Caco-2 (cell line): ENCODE measurements around the gene HSPA14. TPM values are rescaled to one million over a fixed set of nuclear protein-coding genes. Genes with fewer than 3 reads are reported as not detected.
A peak's percentile ranks its signal among the peaks of the same experiment; 100 is the strongest.

Experiments
- BruUV-seq: library from RNA; stranded (reverse); fragments of 400-500 nt; replicated peaks from 2 replicates; lab custom pipeline; 2021; lab: Mats Ljungman, UMichigan
- CTCF ChIA-PET: fragments of 300-600 bp; sonication (Branson Sonifier 250); formaldehyde crosslinking; loops from one replicate; lab custom pipeline; 2022; ENCODE audit warnings: antibody characterized with exemption; lab: Charles Lee
- POLR2A ChIA-PET: fragments of 300-600 bp; sonication (Branson Sonifier 250); formaldehyde crosslinking; loops from one replicate; lab custom pipeline; 2022; ENCODE audit warnings: antibody characterized with exemption; lab: Charles Lee
- DNase-seq, 2 experiments: peaks; one replicate each; pipeline versions ENCODE4 v3.0.0 to v3.0.0-alpha.2; 2020 to 2022
- H3K27me3 ChIP-seq: replicated peaks from 2 replicates; pipeline ENCODE4 v1.6.0; 2011; ENCODE audit warnings: low read length; ENCODE audit not compliant: control insufficient read depth, insufficient read depth
- H3K36me3 ChIP-seq: 2 replicates; pipeline ENCODE4 v1.5.1; 2011; ENCODE audit warnings: low read length; ENCODE audit not compliant: control insufficient read depth, insufficient read depth
- H3K4me1 ChIP-seq: fragments of 250-450 bp; sonication (Bioruptor Pico); 2 replicates; pipeline ENCODE4 v1.5.1; 2020; ENCODE audit warnings: mild to moderate bottlenecking
- H3K4me3 ChIP-seq: 2 replicates; pipeline ENCODE4 v1.5.1; 2011; ENCODE audit warnings: low read depth, mild to moderate bottlenecking, control low read depth, low read length
- H3K9me3 ChIP-seq: fragments of 250-450 bp; sonication (Bioruptor Pico); 2 replicates; pipeline ENCODE4 v1.5.1; 2020; ENCODE audit warnings: mild to moderate bottlenecking, moderate library complexity
- H3K27ac Mint-ChIP-seq: one replicate; pipeline ENCODE4 v1.8.0; 2022; ENCODE audit warnings: mixed read lengths; ENCODE audit not compliant: unreplicated experiment
- H3K27me3 Mint-ChIP-seq: one replicate; pipeline ENCODE4 v1.8.0; 2022; ENCODE audit warnings: mixed read lengths; ENCODE audit not compliant: insufficient read depth, unreplicated experiment
- H3K36me3 Mint-ChIP-seq: one replicate; pipeline ENCODE4 v1.8.0; 2022; ENCODE audit warnings: mild to moderate bottlenecking, mixed read lengths; ENCODE audit not compliant: insufficient read depth, unreplicated experiment
- H3K4me1 Mint-ChIP-seq: one replicate; pipeline ENCODE4 v1.8.0; 2022; ENCODE audit warnings: low read depth, mixed read lengths; ENCODE audit not compliant: unreplicated experiment
- H3K4me3 Mint-ChIP-seq: one replicate; pipeline ENCODE4 v1.8.0; 2022; ENCODE audit warnings: mild to moderate bottlenecking, moderate library complexity, mixed read lengths; ENCODE audit not compliant: unreplicated experiment
- H3K9me3 Mint-ChIP-seq: one replicate; pipeline ENCODE4 v1.8.0; 2022; ENCODE audit warnings: mixed read lengths; ENCODE audit not compliant: unreplicated experiment
- intact Hi-C: fragments of 100-400 bp; cut with micrococcal nuclease; formaldehyde crosslinking; loops from one replicate; pipeline ENCODE4 v1.10.0; 2022; ENCODE audit not compliant: unreplicated experiment
- total RNA-seq: library from RNA; stranded (reverse); gene quantifications from 2 replicates; pipeline ENCODE4 v1.2.3, GENCODE V29; 2022
- TF ChIP-seq, protein P1 (sequence below), 2 experiments: fragments of 200-600 bp in 1 of 2; IDR thresholded peaks; 1 replicate in 1 of 2; 2 replicates in 1 of 2; pipeline versions ENCODE4 v1.5.1 to v1.8.0; 2011 to 2022; ENCODE audit warnings: antibody characterized with exemption in 1 of 2, control low read depth in 1 of 2, inconsistent platforms in 1 of 2, low read depth in 1 of 2, low read length in 1 of 2, mild to moderate bottlenecking in 1 of 2, moderate library complexity in 1 of 2; ENCODE audit not compliant: insufficient read depth in 1 of 2, severe bottlenecking in 1 of 2, unreplicated experiment in 1 of 2

HSPA14 gene
- total RNA-seq, 1 experiment from 2014 or later: 36.9 TPM

DNA sequence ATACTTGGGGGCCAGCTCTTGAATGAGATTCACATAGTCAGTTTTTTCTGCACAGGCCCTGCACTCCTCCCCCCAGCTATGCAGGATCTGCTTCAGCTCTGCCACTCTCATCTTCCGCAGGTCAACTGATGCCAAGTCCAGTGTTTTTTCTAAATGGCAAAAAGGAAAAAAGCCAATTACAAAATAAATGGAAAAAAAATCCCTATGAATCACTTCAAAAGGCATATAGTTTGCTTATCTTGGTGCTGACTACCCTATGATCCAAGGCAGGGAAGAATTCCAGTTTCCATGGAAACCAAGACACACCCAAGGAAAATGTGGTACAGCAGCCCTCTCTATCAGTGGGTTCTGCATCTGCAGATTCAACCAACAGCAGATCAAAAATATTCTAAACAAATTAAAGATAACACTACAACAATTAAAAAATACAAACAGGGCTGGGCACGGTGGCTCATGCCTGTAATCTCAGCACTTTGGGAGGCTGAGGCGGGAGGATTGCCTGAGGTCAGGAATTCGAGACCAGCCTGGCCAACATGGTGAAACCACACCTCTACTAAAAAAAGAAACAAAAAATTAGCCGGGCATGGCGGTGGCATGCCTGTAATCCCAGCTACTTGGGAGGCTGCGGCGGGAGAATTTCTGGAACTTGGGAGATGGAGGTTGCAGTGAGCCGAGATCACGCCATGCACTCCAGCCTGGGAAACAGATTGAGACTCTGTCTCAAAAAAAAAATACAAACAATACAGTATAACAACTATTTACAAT is 17.9 kb upstream of the HSPA14 start:
- no TSS peak for BruUV-seq
- no peaks in the 10 kb centered on the region for H3K36me3 ChIP-seq
- peak; percentile 56 to 69 for DNase-seq
- TF ChIP-seq, protein P1, sequence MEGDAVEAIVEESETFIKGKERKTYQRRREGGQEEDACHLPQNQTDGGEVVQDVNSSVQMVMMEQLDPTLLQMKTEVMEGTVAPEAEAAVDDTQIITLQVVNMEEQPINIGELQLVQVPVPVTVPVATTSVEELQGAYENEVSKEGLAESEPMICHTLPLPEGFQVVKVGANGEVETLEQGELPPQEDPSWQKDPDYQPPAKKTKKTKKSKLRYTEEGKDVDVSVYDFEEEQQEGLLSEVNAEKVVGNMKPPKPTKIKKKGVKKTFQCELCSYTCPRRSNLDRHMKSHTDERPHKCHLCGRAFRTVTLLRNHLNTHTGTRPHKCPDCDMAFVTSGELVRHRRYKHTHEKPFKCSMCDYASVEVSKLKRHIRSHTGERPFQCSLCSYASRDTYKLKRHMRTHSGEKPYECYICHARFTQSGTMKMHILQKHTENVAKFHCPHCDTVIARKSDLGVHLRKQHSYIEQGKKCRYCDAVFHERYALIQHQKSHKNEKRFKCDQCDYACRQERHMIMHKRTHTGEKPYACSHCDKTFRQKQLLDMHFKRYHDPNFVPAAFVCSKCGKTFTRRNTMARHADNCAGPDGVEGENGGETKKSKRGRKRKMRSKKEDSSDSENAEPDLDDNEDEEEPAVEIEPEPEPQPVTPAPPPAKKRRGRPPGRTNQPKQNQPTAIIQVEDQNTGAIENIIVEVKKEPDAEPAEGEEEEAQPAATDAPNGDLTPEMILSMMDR (IDR thresholded peaks at IDR 0.05; ENCODE audit: insufficient read depth in 1 of 2, low read depth in 1 of 2, low read length in 1 of 2, severe bottlenecking in 1 of 2, unreplicated experiment in 1 of 2): peak in 1 of 2 experiments; percentile 9
- Mint-ChIP-seq H3K9me3 (no peaks in the 10 kb centered on the region), H3K36me3 (peaks cover 7% of the 10 kb centered on the region), H3K27me3 (no peaks in the 10 kb centered on the region), H3K4me1 (peaks cover 30% of the 10 kb centered on the region), H3K27ac (peak overlapping the region; percentile 92), H3K4me3 (peak overlapping the region; percentile 37)
- no peak overlapping the region for H3K4me3 ChIP-seq
- ChIA-PET CTCF (interaction anchor here (0.9 to 1.0 kb wide), 2 partner anchors 18 to 120 kb away, joined by 3 to 5 read pairs; partner anchors contain the start of genes CDNF, HSPA14 and MSANTD7), POLR2A (interaction anchor here (0.6 kb wide), 1 partner anchor 216 kb away, joined by 3 read pairs; no protein-coding TSS in a partner anchor)
- peaks cover 4% of the 10 kb centered on the region; the same call in 1 of the 2 replicates for H3K9me3 ChIP-seq
- H3K27me3 ChIP-seq: no peaks in the 10 kb centered on the region
- peaks cover 32% of the 10 kb centered on the region for H3K4me1 ChIP-seq
- intact Hi-C loops: loop anchor here (2.0 to 5.0 kb wide), 5 partner anchors 37 to 218 kb away; no protein-coding TSS in a partner anchor

DNA sequence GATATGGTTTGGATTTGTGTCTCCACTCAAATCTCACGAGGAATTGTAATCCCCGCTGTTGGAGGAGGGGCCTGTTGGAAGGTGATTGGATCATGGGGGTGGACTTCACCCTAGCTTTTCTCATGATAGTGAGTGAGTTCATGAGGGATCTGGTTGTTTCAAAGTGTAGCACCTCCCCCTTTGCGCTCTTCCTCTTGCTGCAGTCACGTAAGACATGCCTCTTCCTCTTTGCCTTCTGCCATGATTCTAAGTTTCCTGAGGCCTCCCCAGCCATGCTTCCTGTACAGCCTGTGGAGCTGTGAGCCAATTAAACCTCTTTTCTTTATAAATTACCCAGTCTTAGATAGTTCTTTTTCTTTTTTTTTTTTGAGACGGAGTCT is 17.3 kb upstream of the HSPA14 start:
- H3K9me3 Mint-ChIP-seq: no peaks in the 10 kb centered on the region
- no peaks in the 10 kb centered on the region for H3K27me3 ChIP-seq
- peaks cover 30% of the 10 kb centered on the region for H3K4me1 Mint-ChIP-seq
- BruUV-seq: no TSS peak
- peaks cover 4% of the 10 kb centered on the region; the same call in 1 of the 2 replicates for H3K9me3 ChIP-seq
- H3K4me1 ChIP-seq: peaks cover 32% of the 10 kb centered on the region
- peaks cover under 1% of the 10 kb centered on the region for H3K27me3 Mint-ChIP-seq
- peak overlapping the region; percentile 92 for H3K27ac Mint-ChIP-seq
- CTCF ChIA-PET: no interaction called here
- H3K36me3 ChIP-seq: no peaks in the 10 kb centered on the region
- intact Hi-C loops: loop anchor here (2.0 to 5.0 kb wide), 5 partner anchors 38 to 218 kb away; no protein-coding TSS in a partner anchor
- no peak overlapping the region for H3K4me3 Mint-ChIP-seq
- POLR2A ChIA-PET: interaction anchor here (0.6 kb wide), 1 partner anchor 216 kb away, joined by 3 read pairs; no protein-coding TSS in a partner anchor
- H3K4me3 ChIP-seq: no peak overlapping the region
- DNase-seq: peak in 1 of 2 experiments; percentile 42
- TF ChIP-seq, protein P1 (IDR thresholded peaks at IDR 0.05; ENCODE audit: insufficient read depth in 1 of 2, low read depth in 1 of 2, low read length in 1 of 2, severe bottlenecking in 1 of 2, unreplicated experiment in 1 of 2): no peak
- H3K36me3 Mint-ChIP-seq: peaks cover 7% of the 10 kb centered on the region

DNA sequence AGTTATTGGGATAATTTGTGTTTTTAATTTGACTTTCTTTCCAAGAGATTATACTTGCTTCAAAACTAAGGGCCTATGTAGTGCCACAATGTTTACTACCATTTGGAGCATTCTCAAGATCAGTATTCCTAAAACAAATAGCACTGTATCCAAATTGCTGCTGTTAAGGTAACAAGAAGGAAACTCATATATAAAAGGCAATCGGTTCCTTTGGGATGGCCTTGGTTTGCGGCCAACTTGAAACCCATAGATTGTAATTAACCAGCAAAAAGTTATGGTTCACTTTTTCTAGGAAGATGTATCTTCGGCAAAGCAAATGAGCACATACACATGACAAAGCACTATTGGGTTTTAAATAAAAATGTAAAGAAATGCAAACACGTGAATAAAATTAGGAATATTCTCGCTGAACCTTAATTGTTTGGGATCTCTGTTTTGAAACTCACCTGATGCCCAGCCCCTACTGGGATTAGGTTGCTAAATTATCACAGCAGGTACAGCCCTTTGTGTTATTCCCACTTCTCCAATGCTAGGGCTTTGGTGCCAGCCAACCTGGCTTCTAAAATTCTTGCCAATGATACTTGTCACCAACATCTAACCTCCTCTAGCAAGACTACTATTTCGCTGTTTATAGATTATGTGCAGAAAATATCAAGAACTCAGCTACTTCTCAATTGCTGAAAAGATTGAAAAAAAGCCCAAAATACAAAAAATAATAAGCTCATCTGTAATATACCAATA is 16.3 kb upstream of the HSPA14 start:
- H3K9me3 ChIP-seq: peaks cover 4% of the 10 kb centered on the region; the same call in 1 of the 2 replicates
- H3K4me3 ChIP-seq: no peak overlapping the region
- Mint-ChIP-seq H3K4me1 (peaks cover 35% of the 10 kb centered on the region), H3K4me3 (no peak overlapping the region), H3K36me3 (peaks cover 7% of the 10 kb centered on the region), H3K9me3 (no peaks in the 10 kb centered on the region), H3K27me3 (peaks cover 6% of the 10 kb centered on the region), H3K27ac (no peak overlapping the region)
- H3K27me3 ChIP-seq: no peaks in the 10 kb centered on the region
- intact Hi-C loops: loop anchor here (2.0 to 5.0 kb wide), 5 partner anchors 39 to 220 kb away; no protein-coding TSS in a partner anchor
- TF ChIP-seq, protein P1 (IDR thresholded peaks at IDR 0.05; ENCODE audit: insufficient read depth in 1 of 2, low read depth in 1 of 2, low read length in 1 of 2, severe bottlenecking in 1 of 2, unreplicated experiment in 1 of 2): no peak
- ChIA-PET POLR2A (interaction anchor here (0.6 to 1.8 kb wide), 3 partner anchors 16 to 279 kb away, joined by 3 to 10 read pairs (median 5); partner anchors contain the start of genes CDNF, HSPA14, MSANTD7 and SUV39H2), CTCF (interaction anchor here (1.5 kb wide), 1 partner anchor 262 kb away, joined by 10 read pairs; no protein-coding TSS in a partner anchor)
- H3K36me3 ChIP-seq: no peaks in the 10 kb centered on the region
- DNase-seq: no peak
- BruUV-seq: no TSS peak
- H3K4me1 ChIP-seq: peaks cover 32% of the 10 kb centered on the region
